Measurements from ENCODE around the gene TENT5C. TPM values are rescaled to one million over a fixed set of nuclear protein-coding genes. Genes with fewer than 3 reads are reported as not detected.

TENT5C gene
- total RNA-seq, 1 donor from 2014 or later, result 8.1 TPM

DNA sequence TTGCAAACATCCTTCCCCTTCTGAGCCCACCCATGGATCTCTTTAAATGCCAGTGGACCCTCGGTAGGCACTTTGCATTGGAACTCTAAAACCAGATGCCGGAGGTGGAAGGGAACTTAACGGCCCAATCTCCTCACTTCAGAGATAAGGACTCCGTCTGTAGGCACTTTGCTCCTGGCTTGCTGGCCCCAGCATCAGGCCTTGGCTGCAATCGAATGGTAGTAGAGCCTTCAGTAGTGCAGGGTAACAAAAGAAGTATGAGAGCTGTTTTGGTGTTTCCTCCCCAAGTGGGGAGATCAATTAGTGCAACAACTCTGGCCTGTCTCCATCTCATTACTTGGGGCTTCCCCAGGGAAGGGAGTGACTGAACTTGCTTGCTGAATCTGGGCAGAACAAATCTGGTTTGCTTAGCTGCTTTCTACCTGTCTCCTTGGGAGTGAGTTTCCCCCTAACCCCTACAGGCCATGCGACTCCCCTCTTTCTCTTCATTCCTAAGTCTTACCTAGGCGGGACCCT lies 70.8 kb downstream of the TENT5C start:
- no peak for DNase-seq (ENCODE audit: low spot score)

Other genes starting within 250 kb of the TENT5C start
- gene MAN1A2, start 238.6 kb upstream of the TENT5C start, total RNA-seq, result 51.3 TPM

Data from mucosa of gallbladder (tissue), 1 donor.